Neural progenitor cell (in vitro differentiated cells): ENCODE results near the gene MCRS1.

Experiments
- CTCF ChIP-seq: fragments of 200-600 bp; sonication (generic); IDR thresholded peaks from 2 replicates; pipeline ENCODE4 v1.5.1; 2017; ENCODE audit warnings: antibody characterized with exemption, mild to moderate bottlenecking
- EZH2 ChIP-seq: fragments of 200-600 bp; sonication (generic); IDR thresholded peaks from 2 replicates; pipeline ENCODE4 v1.6.1; 2017; ENCODE audit warnings: antibody characterized with exemption, mild to moderate bottlenecking, moderate library complexity
- EZH2phosphoT487 ChIP-seq: fragments of 200-600 bp; sonication (generic); IDR thresholded peaks from 2 replicates; pipeline ENCODE4 v1.6.1; 2017; ENCODE audit warnings: antibody characterized with exemption

DNA sequence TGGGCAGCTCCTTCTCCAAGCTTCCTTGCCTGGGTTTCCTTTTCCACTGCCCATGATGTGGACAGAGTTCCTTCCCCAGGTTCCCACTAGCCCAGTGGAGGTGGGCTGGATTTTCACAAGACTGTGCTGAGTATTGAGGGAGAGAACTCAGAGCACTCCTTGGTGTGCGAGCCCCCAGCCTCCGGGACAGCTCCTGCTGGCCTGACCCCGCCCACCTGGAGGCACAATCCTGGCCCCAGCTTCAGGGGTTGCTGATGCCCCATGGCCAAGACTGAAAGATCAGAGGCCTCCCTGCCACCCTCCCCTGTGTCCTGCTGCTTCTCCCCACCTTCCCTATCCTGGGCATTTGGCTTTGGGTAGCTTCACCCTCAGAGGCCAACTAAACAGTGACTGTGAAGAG, 21.5 kb downstream of the MCRS1 start:
- TF ChIP-seq CTCF (no peak), EZH2phosphoT487 (no peak), EZH2 (no peak)
